Transverse colon (tissue), 3 donors: ENCODE data around the gene ADCY2.

Source experiments
- EP300 ChIP-seq: sonication (generic); formaldehyde crosslinking; IDR thresholded peaks from one replicate; pipeline ENCODE4 v1.6.1; 2017; ENCODE audit warnings: antibody characterized with exemption, low read depth
- TF ChIP-seq, protein P1 (sequence below), 5 experiments: fragments of 200-600 bp in 3 of 5; fragments of 450-650 bp in 2 of 5; sonication (generic) in 3 of 5; IDR thresholded peaks; 1 replicate in 2 of 5; 2 replicates in 3 of 5; pipeline ENCODE4 v1.5.1; 2016 to 2017; ENCODE audit warnings: antibody characterized with exemption in 5 of 5, inconsistent platforms in 3 of 5, mild to moderate bottlenecking in 2 of 5, moderate library complexity in 1 of 5

DNA sequence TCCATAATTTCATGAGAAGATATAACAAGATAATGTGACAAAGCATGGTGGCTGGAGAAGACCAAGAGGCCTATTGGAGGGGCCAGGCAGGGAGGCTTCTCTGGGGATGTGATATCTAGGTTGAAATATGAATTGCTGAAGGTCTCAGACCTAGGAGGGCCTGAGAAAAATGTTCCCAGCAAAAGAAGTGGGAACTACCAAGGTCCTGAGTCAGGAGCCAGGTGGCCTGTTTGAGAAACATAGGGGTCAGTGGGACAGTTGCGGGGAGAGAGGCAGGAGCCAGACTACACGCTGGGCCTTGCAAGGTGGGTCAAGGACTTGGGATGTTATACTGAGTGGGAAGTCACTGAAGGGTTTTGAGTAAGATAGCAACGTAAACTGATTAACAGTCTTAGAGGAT is 238.9 kb downstream of the ADCY2 start:
- TF ChIP-seq, protein P1, sequence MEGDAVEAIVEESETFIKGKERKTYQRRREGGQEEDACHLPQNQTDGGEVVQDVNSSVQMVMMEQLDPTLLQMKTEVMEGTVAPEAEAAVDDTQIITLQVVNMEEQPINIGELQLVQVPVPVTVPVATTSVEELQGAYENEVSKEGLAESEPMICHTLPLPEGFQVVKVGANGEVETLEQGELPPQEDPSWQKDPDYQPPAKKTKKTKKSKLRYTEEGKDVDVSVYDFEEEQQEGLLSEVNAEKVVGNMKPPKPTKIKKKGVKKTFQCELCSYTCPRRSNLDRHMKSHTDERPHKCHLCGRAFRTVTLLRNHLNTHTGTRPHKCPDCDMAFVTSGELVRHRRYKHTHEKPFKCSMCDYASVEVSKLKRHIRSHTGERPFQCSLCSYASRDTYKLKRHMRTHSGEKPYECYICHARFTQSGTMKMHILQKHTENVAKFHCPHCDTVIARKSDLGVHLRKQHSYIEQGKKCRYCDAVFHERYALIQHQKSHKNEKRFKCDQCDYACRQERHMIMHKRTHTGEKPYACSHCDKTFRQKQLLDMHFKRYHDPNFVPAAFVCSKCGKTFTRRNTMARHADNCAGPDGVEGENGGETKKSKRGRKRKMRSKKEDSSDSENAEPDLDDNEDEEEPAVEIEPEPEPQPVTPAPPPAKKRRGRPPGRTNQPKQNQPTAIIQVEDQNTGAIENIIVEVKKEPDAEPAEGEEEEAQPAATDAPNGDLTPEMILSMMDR (IDR thresholded peaks at IDR 0.05) = no peak
- TF ChIP-seq EP300 = no peak
